ENCODE results near the gene IFI27L2.
"Not testable (repeated sequence)": the region's sequence is repeated elsewhere in the genome, so short reads cannot be mapped to it uniquely, and the experiment has no call there.

IFI27L2 gene

DNA sequence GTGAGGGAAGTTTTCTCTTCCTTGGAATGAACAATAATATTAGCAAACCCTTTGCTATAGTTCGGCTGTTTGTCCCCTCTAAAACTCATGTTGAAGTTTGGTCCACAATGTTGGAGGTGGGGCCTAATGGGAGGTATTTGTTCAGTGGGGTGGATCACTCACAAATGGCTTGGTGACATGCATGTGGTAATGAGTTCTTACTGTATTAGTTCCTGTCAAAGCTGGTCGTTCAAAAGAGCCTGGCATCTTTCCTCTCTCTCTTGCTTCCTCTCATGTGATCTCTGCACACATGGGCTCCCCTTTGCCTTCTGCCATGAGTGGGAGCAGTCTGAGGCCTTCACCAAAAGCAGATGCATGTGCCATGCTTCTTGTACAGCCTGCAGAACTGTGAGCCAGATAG, 31.7 kb upstream of the IFI27L2 start:
- no peak overlapping the region for H2AFZ ChIP-seq (ENCODE audit: low read depth, low read length)
- H3K27me3 ChIP-seq (ENCODE audit: low read depth, low read length) = peaks cover 20% of the 10 kb centered on the region
- H3K9ac ChIP-seq (ENCODE audit: low read length) = no peak overlapping the region
- H4K20me1 ChIP-seq (ENCODE audit: insufficient read depth, low read length) = no peaks in the 10 kb centered on the region
- H3K4me2 ChIP-seq (ENCODE audit: low read length) = no peak overlapping the region
- H3K4me1 ChIP-seq (ENCODE audit: low read length) = no peaks in the 10 kb centered on the region
- TF ChIP-seq, protein P1, sequence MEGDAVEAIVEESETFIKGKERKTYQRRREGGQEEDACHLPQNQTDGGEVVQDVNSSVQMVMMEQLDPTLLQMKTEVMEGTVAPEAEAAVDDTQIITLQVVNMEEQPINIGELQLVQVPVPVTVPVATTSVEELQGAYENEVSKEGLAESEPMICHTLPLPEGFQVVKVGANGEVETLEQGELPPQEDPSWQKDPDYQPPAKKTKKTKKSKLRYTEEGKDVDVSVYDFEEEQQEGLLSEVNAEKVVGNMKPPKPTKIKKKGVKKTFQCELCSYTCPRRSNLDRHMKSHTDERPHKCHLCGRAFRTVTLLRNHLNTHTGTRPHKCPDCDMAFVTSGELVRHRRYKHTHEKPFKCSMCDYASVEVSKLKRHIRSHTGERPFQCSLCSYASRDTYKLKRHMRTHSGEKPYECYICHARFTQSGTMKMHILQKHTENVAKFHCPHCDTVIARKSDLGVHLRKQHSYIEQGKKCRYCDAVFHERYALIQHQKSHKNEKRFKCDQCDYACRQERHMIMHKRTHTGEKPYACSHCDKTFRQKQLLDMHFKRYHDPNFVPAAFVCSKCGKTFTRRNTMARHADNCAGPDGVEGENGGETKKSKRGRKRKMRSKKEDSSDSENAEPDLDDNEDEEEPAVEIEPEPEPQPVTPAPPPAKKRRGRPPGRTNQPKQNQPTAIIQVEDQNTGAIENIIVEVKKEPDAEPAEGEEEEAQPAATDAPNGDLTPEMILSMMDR (IDR thresholded peaks at IDR 0.05; ENCODE audit: low read depth, low read length) = no peak
- TF ChIP-seq EZH2phosphoT487 (IDR thresholded peaks at IDR 0.05; ENCODE audit: low read depth) = no peak
- H3K4me3 ChIP-seq (ENCODE audit: low read length) = no peak overlapping the region
- H3K9me3 ChIP-seq (ENCODE audit: insufficient read depth, low read length) = no peaks in the 10 kb centered on the region
- no peaks in the 10 kb centered on the region for H3K36me3 ChIP-seq (replicated peaks; ENCODE audit: low read depth, low read length)
- H3K79me2 ChIP-seq (ENCODE audit: low read length) = no peaks in the 10 kb centered on the region
- no peak overlapping the region for H3K27ac ChIP-seq (ENCODE audit: low read length)

DNA sequence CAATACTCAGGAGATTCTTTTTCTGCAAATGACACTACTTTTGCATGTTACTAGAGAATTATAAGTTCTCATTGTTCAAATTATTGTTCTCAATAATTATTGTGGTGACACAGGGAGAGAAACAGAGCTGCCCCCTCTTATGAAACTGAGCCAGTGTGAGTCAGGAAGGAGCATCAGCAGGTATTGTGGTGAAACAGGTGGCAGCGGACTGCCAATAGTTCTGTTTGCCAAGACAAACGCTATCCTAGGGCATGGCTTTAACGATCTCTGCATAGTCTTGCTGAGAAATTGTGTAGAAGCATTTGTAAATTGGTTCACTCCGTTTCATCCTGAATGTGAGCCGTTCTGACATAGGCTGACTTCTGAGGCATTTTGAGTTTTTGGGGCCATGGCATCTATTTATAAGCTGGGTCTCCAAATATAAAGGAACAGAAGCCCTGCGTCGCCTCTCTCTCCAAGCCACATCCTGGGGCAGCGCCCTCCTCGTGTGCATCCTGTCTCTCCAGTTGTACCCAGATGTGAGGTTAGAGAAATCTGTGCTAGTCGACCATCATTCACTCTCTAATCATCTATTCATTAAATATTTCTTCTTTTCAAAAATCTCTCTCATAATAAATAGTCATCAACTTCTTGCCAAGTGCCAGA, 29.0 kb upstream of the IFI27L2 start:
- H3K4me1 ChIP-seq (ENCODE audit: low read length) = no peaks in the 10 kb centered on the region
- no peak overlapping the region for H3K9ac ChIP-seq (ENCODE audit: low read length)
- no peak for TF ChIP-seq EZH2phosphoT487 (IDR thresholded peaks at IDR 0.05; ENCODE audit: low read depth)
- TF ChIP-seq, protein P1 (IDR thresholded peaks at IDR 0.05; ENCODE audit: low read depth, low read length) = no peak
- H3K36me3 ChIP-seq (replicated peaks; ENCODE audit: low read depth, low read length) = no peaks in the 10 kb centered on the region
- H4K20me1 ChIP-seq (ENCODE audit: insufficient read depth, low read length) = no peaks in the 10 kb centered on the region
- no peak overlapping the region for H3K4me3 ChIP-seq (ENCODE audit: low read length)
- no peak overlapping the region for H2AFZ ChIP-seq (ENCODE audit: low read depth, low read length)
- no peaks in the 10 kb centered on the region for H3K9me3 ChIP-seq (ENCODE audit: insufficient read depth, low read length)
- no peak overlapping the region for H3K27ac ChIP-seq (ENCODE audit: low read length)
- H3K4me2 ChIP-seq (ENCODE audit: low read length) = no peak overlapping the region
- peaks cover 20% of the 10 kb centered on the region for H3K27me3 ChIP-seq (ENCODE audit: low read depth, low read length)
- no peaks in the 10 kb centered on the region for H3K79me2 ChIP-seq (ENCODE audit: low read length)

DNA sequence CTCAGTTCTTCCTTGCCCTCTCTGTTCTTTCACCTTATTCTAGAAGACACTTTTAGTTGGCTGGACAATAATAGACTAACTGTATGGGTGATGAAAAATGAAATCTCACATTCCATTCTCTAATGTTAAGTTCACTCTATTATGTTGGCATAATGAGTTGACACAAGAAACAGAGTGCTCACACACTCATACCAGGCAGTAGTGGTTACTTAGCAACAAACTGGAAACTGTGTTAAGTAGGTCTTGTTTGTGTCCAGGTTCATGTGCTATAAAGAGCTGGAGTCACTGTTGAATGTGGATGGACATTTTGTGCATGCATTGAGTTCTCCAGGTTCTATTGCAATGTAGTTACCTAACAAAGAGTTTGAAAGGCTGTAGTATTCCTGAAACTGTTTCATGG, 27.8 kb upstream of the IFI27L2 start:
- TF ChIP-seq, protein P1 (IDR thresholded peaks at IDR 0.05; ENCODE audit: low read depth, low read length) = no peak
- TF ChIP-seq EZH2phosphoT487 (IDR thresholded peaks at IDR 0.05; ENCODE audit: low read depth) = no peak
- H3K27me3 ChIP-seq (ENCODE audit: low read depth, low read length) = peaks cover 26% of the 10 kb centered on the region
- H2AFZ ChIP-seq (ENCODE audit: low read depth, low read length) = no peak overlapping the region
- no peaks in the 10 kb centered on the region for H3K79me2 ChIP-seq (ENCODE audit: low read length)
- no peak overlapping the region for H3K27ac ChIP-seq (ENCODE audit: low read length)
- H3K4me3 ChIP-seq (ENCODE audit: low read length) = no peak overlapping the region
- H4K20me1 ChIP-seq (ENCODE audit: insufficient read depth, low read length) = no peaks in the 10 kb centered on the region
- H3K9me3 ChIP-seq (ENCODE audit: insufficient read depth, low read length) = no peaks in the 10 kb centered on the region
- H3K4me2 ChIP-seq (ENCODE audit: low read length) = no peak overlapping the region
- H3K36me3 ChIP-seq (replicated peaks; ENCODE audit: low read depth, low read length) = no peaks in the 10 kb centered on the region
- H3K9ac ChIP-seq (ENCODE audit: low read length) = no peak overlapping the region
- no peaks in the 10 kb centered on the region for H3K4me1 ChIP-seq (ENCODE audit: low read length)

DNA sequence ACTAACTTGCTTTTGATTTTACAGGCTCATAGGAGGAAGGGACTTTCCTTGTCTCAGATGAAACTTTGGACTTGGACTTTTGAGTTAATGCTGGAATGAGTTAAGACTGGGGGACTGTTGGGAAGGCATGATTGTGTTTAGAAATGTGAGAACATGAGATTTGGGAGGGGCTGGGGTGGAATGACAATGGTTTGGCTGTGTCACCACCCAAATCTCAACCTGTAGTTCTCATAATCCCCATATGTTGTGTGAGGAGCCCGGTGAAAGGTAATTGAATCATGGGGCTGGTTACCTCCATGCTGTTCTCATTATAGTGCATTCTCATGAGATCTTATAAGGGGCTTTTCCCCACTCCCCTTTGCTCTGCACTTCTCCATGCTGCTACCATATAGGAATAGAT, 26.7 kb upstream of the IFI27L2 start:
- not testable (repeated sequence) for H3K4me2 ChIP-seq (ENCODE audit: low read length); H3K36me3 ChIP-seq (replicated peaks; ENCODE audit: low read depth, low read length); H3K9ac ChIP-seq (ENCODE audit: low read length); H2AFZ ChIP-seq (ENCODE audit: low read depth, low read length); H3K27ac ChIP-seq (ENCODE audit: low read length); H4K20me1 ChIP-seq (ENCODE audit: insufficient read depth, low read length); H3K79me2 ChIP-seq (ENCODE audit: low read length); H3K9me3 ChIP-seq (ENCODE audit: insufficient read depth, low read length); H3K4me3 ChIP-seq (ENCODE audit: low read length); H3K4me1 ChIP-seq (ENCODE audit: low read length)
- H3K27me3 ChIP-seq (ENCODE audit: low read depth, low read length) = peaks cover 26% of the 10 kb centered on the region

All from OCI-LY3 (cell line).